Effector memory CD8-positive, alpha-beta T cell (primary cell): ENCODE measurements around the gene PDE8B.

Experiments used
- ATAC-seq: fragments of 150-1000 bp; cut with Tn5 transposase; replicated peaks from 2 replicates; pipeline ENCODE4 v1.10.0; 2021; ENCODE audit warnings: mild to moderate bottlenecking, moderate library complexity
- DNase-seq, 3 experiments: peaks; one replicate each; pipeline ENCODE4 v3.0.0; 2021
- H3K27ac Mint-ChIP-seq, 2 donors: one replicate each; pipeline ENCODE4 v1.8.0; 2022; ENCODE audit warnings: mild to moderate bottlenecking in 2 of 2, mixed read lengths in 2 of 2, moderate library complexity in 2 of 2
- H3K27me3 Mint-ChIP-seq, 2 donors: one replicate each; pipeline ENCODE4 v1.8.0; 2022; ENCODE audit warnings: mixed read lengths in 2 of 2
- H3K36me3 Mint-ChIP-seq: one replicate; pipeline ENCODE4 v1.8.0; 2022; ENCODE audit warnings: mild to moderate bottlenecking, moderate library complexity, mixed read lengths; ENCODE audit not compliant: insufficient read depth
- H3K4me1 Mint-ChIP-seq, 2 donors: one replicate each; pipeline ENCODE4 v1.8.0; 2022; ENCODE audit warnings: low read depth in 2 of 2, mixed read lengths in 2 of 2
- H3K4me3 Mint-ChIP-seq, 2 donors: one replicate each; pipeline ENCODE4 v1.8.0; 2022; ENCODE audit warnings: mild to moderate bottlenecking in 2 of 2, mixed read lengths in 2 of 2, moderate library complexity in 2 of 2
- H3K9me3 Mint-ChIP-seq, 2 donors: one replicate each; pipeline ENCODE4 v1.8.0; 2022; ENCODE audit warnings: mixed read lengths in 2 of 2

Gene PDE8B

GRCh38 chr5:77396017-77396416, 185.5 kb downstream of the PDE8B start:
- H3K27me3 Mint-ChIP-seq, result peaks cover 6 to 17% of the 10 kb centered on the region in 2 donors
- no peaks in the 10 kb centered on the region for H3K9me3 Mint-ChIP-seq
- no peak overlapping the region for H3K4me3 Mint-ChIP-seq
- ATAC-seq (no peak), DNase-seq (no peak)
- no peaks in the 10 kb centered on the region for H3K4me1 Mint-ChIP-seq
- H3K36me3 Mint-ChIP-seq, result no peaks in the 10 kb centered on the region
- no peak overlapping the region for H3K27ac Mint-ChIP-seq

GRCh38 chr5:77397686-77398292, 187.3 kb downstream of the PDE8B start:
- Mint-ChIP-seq H3K27me3 (peaks cover 0 to 5% of the 10 kb centered on the region in 2 donors), H3K4me1 (no peaks in the 10 kb centered on the region), H3K36me3 (no peaks in the 10 kb centered on the region), H3K9me3 (no peaks in the 10 kb centered on the region), H3K27ac (no peak overlapping the region), H3K4me3 (no peak overlapping the region)
- ATAC-seq, result no peak
- no peak for DNase-seq

GRCh38 chr5:77398458-77398857, 188.0 kb downstream of the PDE8B start:
- no peak for ATAC-seq
- no peaks in the 10 kb centered on the region for H3K36me3 Mint-ChIP-seq
- H3K27ac Mint-ChIP-seq, result no peak overlapping the region
- no peak overlapping the region for H3K4me3 Mint-ChIP-seq
- no peak for DNase-seq
- no peaks in the 10 kb centered on the region for H3K4me1 Mint-ChIP-seq
- H3K27me3 Mint-ChIP-seq, result peaks cover 0 to 5% of the 10 kb centered on the region in 2 donors
- H3K9me3 Mint-ChIP-seq, result no peaks in the 10 kb centered on the region

- H3K4me3 Mint-ChIP-seq, result no peak overlapping the region
- no peak overlapping the region for H3K27ac Mint-ChIP-seq
- no peak for ATAC-seq
- H3K4me1 Mint-ChIP-seq, result no peaks in the 10 kb centered on the region
- no peak for DNase-seq
- no peaks in the 10 kb centered on the region for H3K36me3 Mint-ChIP-seq
- peaks cover 0 to 5% of the 10 kb centered on the region in 2 donors for H3K27me3 Mint-ChIP-seq
- no peaks in the 10 kb centered on the region for H3K9me3 Mint-ChIP-seq
These were observed 188.4 kb downstream of the PDE8B start for GRCh38 chr5:77398896-77399295.

- H3K36me3 Mint-ChIP-seq, result no peaks in the 10 kb centered on the region
- DNase-seq, result no peak
- ATAC-seq, result no peak
- H3K9me3 Mint-ChIP-seq, result no peaks in the 10 kb centered on the region
- H3K4me1 Mint-ChIP-seq, result no peaks in the 10 kb centered on the region
- H3K4me3 Mint-ChIP-seq, result no peak overlapping the region
- no peak overlapping the region for H3K27ac Mint-ChIP-seq
- H3K27me3 Mint-ChIP-seq, result peaks cover 8 to 13% of the 10 kb centered on the region in 2 donors
These were observed 190.2 kb downstream of the PDE8B start for GRCh38 chr5:77400645-77401044.

- ATAC-seq (no peak), DNase-seq (no peak)
- no peak overlapping the region for H3K4me3 Mint-ChIP-seq
- H3K36me3 Mint-ChIP-seq, result no peaks in the 10 kb centered on the region
- H3K4me1 Mint-ChIP-seq, result no peaks in the 10 kb centered on the region
- H3K27me3 Mint-ChIP-seq, result peaks cover 19 to 29% of the 10 kb centered on the region in 2 donors
- H3K9me3 Mint-ChIP-seq, result no peaks in the 10 kb centered on the region
- H3K27ac Mint-ChIP-seq, result no peak overlapping the region
These were observed 192.3 kb downstream of the PDE8B start for GRCh38 chr5:77402796-77403195.

GRCh38 chr5:77407152-77407551, 196.7 kb downstream of the PDE8B start:
- ATAC-seq, result no peak
- no peak overlapping the region for H3K27ac Mint-ChIP-seq
- peaks cover 28 to 32% of the 10 kb centered on the region in 2 donors for H3K27me3 Mint-ChIP-seq
- no peaks in the 10 kb centered on the region for H3K9me3 Mint-ChIP-seq
- no peak for DNase-seq
- H3K4me1 Mint-ChIP-seq, result no peaks in the 10 kb centered on the region
- H3K36me3 Mint-ChIP-seq, result no peaks in the 10 kb centered on the region
- no peak overlapping the region for H3K4me3 Mint-ChIP-seq

- Mint-ChIP-seq H3K4me3 (no peak overlapping the region), H3K9me3 (no peaks in the 10 kb centered on the region), H3K36me3 (no peaks in the 10 kb centered on the region), H3K4me1 (no peaks in the 10 kb centered on the region), H3K27ac (no peak overlapping the region), H3K27me3 (peaks cover 26 to 30% of the 10 kb centered on the region in 2 donors)
- ATAC-seq (no peak), DNase-seq (no peak)
These were observed 199.6 kb downstream of the PDE8B start for GRCh38 chr5:77409870-77410621.

GRCh38 chr5:77413049-77413448, 202.6 kb downstream of the PDE8B start:
- Mint-ChIP-seq H3K4me1 (no peaks in the 10 kb centered on the region), H3K4me3 (no peak overlapping the region), H3K27me3 (peaks cover 26 to 33% of the 10 kb centered on the region in 2 donors), H3K27ac (no peak overlapping the region), H3K9me3 (no peaks in the 10 kb centered on the region), H3K36me3 (no peaks in the 10 kb centered on the region)
- no peak for ATAC-seq
- no peak for DNase-seq

- Mint-ChIP-seq H3K27me3 (peaks cover 22 to 32% of the 10 kb centered on the region in 2 donors), H3K27ac (no peak overlapping the region), H3K4me3 (no peak overlapping the region), H3K4me1 (no peaks in the 10 kb centered on the region), H3K9me3 (no peaks in the 10 kb centered on the region), H3K36me3 (no peaks in the 10 kb centered on the region)
- DNase-seq, result no peak
- ATAC-seq, result no peak
These were observed 207.7 kb downstream of the PDE8B start for GRCh38 chr5:77418162-77418561.

GRCh38 chr5:77418601-77419581, 208.4 kb downstream of the PDE8B start:
- H3K9me3 Mint-ChIP-seq, result no peaks in the 10 kb centered on the region
- ATAC-seq, result no peak
- no peak for DNase-seq
- H3K4me3 Mint-ChIP-seq, result no peak overlapping the region
- no peaks in the 10 kb centered on the region for H3K4me1 Mint-ChIP-seq
- peaks cover 22 to 32% of the 10 kb centered on the region in 2 donors for H3K27me3 Mint-ChIP-seq
- H3K27ac Mint-ChIP-seq, result no peak overlapping the region
- no peaks in the 10 kb centered on the region for H3K36me3 Mint-ChIP-seq

- peaks cover 22 to 32% of the 10 kb centered on the region in 2 donors for H3K27me3 Mint-ChIP-seq
- H3K36me3 Mint-ChIP-seq, result no peaks in the 10 kb centered on the region
- DNase-seq (no peak), ATAC-seq (no peak)
- no peak overlapping the region for H3K4me3 Mint-ChIP-seq
- H3K4me1 Mint-ChIP-seq, result no peaks in the 10 kb centered on the region
- H3K27ac Mint-ChIP-seq, result no peak overlapping the region
- H3K9me3 Mint-ChIP-seq, result no peaks in the 10 kb centered on the region
These were observed 209.4 kb downstream of the PDE8B start for GRCh38 chr5:77419644-77420582.

- H3K4me1 Mint-ChIP-seq, result no peaks in the 10 kb centered on the region
- peaks cover 17 to 27% of the 10 kb centered on the region in 2 donors for H3K27me3 Mint-ChIP-seq
- no peaks in the 10 kb centered on the region for H3K36me3 Mint-ChIP-seq
- H3K4me3 Mint-ChIP-seq, result no peak overlapping the region
- no peak overlapping the region for H3K27ac Mint-ChIP-seq
- H3K9me3 Mint-ChIP-seq, result no peaks in the 10 kb centered on the region
- ATAC-seq, result no peak
- DNase-seq, result no peak
These were observed 210.5 kb downstream of the PDE8B start for GRCh38 chr5:77420940-77421339.
